ENCODE measurements around the gene NYAP2.

- no peak for TF ChIP-seq CTCF (conservative IDR thresholded peaks at IDR 0.05; ENCODE audit: low read length)
- no peak for TF ChIP-seq EZH2phosphoT487 (IDR thresholded peaks at IDR 0.05; ENCODE audit: borderline replicate concordance)
Observed at GRCh38 chr2:225590932-225591331, 191.4 kb downstream of the NYAP2 start.
